Transverse colon (tissue), 4 donors: ENCODE results near the gene CRK. TPM values are rescaled to one million over a fixed set of nuclear protein-coding genes. Genes with fewer than 3 reads are reported as not detected.

Experiments used
- DNase-seq: peaks from one replicate; pipeline ENCODE4 v3.0.0-alpha.2; 2019
- H3K27ac ChIP-seq, 4 donors: fragments of 200-600 bp; sonication (generic); 2 replicates each; pipeline ENCODE4 v1.5.1; 2016 to 2018; ENCODE audit warnings: inconsistent platforms in 4 of 4
- H3K27me3 ChIP-seq: fragments of 200-600 bp; sonication (generic); 2 replicates; pipeline ENCODE4 v1.5.1; 2017; ENCODE audit warnings: inconsistent platforms
- H3K36me3 ChIP-seq, 4 donors: fragments of 200-600 bp; sonication (generic); 2 replicates each; pipeline ENCODE4 v1.5.1; 2017 to 2019; ENCODE audit warnings: inconsistent platforms in 4 of 4
- H3K4me1 ChIP-seq, 4 donors: fragments of 200-600 bp; sonication (generic); 2 replicates each; pipeline ENCODE4 v1.5.1; 2017 to 2020; ENCODE audit warnings: inconsistent platforms in 4 of 4
- H3K4me3 ChIP-seq, 4 donors: fragments of 200-600 bp; sonication (generic); 1 replicate in 1 of 4; 2 replicates in 3 of 4; pipeline versions ENCODE4 v1.5.1 to v1.6.1; 2017 to 2019; ENCODE audit warnings: inconsistent platforms in 4 of 4
- H3K9me3 ChIP-seq, 2 donors: fragments of 200-600 bp; sonication (generic); 2 replicates each; pipeline ENCODE4 v1.5.1; 2017 to 2019; ENCODE audit warnings: inconsistent platforms in 2 of 2
- EP300 ChIP-seq: sonication (generic); formaldehyde crosslinking; IDR thresholded peaks from one replicate; pipeline ENCODE4 v1.6.1; 2017; ENCODE audit warnings: antibody characterized with exemption, low read depth
- POLR2A ChIP-seq: fragments of 450-650 bp; IDR thresholded peaks from one replicate; pipeline ENCODE4 v1.6.1; 2016; ENCODE audit warnings: antibody characterized with exemption, mild to moderate bottlenecking, moderate library complexity
- POLR2AphosphoS5 ChIP-seq, 3 donors: sonication (generic); formaldehyde crosslinking; IDR thresholded peaks; one replicate each; pipeline ENCODE4 v1.6.1; 2016; ENCODE audit warnings: antibody characterized with exemption in 3 of 3
- WGBS, 2 donors: methylation state at CpG; one replicate each; pipeline ENCODE4 v1.1.5; 2018; ENCODE audit warnings: low coverage in 1 of 2; 5-methylcytosine and 5-hydroxymethylcytosine counted together
- in situ Hi-C, 4 donors: fragments of 200-750 bp; cut with MboI; loops; one replicate each; pipeline versions ENCODE4 v1.15.0 to v1.15.1; 2017; ENCODE audit warnings: low sequenced_read_pairs in 3 of 4, low pct_ligation_motif_present in 1 of 4, low pct_unique_long_range_greater_than_20kb in 1 of 4
- intact Hi-C: fragments of 100-400 bp; cut with DNase I; formaldehyde crosslinking; loops from one replicate; pipeline ENCODE4 v1.15.1; 2023; ENCODE audit warnings: low total_unique reads
- total RNA-seq, 4 donors: library from RNA; depleted of rRNA; stranded (reverse); fragments of >200 nt; gene quantifications; one replicate each; pipeline ENCODE4 v1.1.0, GENCODE V29; 2016
- TF ChIP-seq, protein P1 (sequence below), 5 experiments: fragments of 200-600 bp in 3 of 5; fragments of 450-650 bp in 2 of 5; sonication (generic) in 3 of 5; IDR thresholded peaks; 1 replicate in 2 of 5; 2 replicates in 3 of 5; pipeline ENCODE4 v1.5.1; 2016 to 2017; ENCODE audit warnings: antibody characterized with exemption in 5 of 5, inconsistent platforms in 3 of 5, mild to moderate bottlenecking in 2 of 5, moderate library complexity in 1 of 5

The CRK gene
- total RNA-seq, 4 donors from 2014 or later = 33.4 to 95.3 (median 63.4) TPM

DNA sequence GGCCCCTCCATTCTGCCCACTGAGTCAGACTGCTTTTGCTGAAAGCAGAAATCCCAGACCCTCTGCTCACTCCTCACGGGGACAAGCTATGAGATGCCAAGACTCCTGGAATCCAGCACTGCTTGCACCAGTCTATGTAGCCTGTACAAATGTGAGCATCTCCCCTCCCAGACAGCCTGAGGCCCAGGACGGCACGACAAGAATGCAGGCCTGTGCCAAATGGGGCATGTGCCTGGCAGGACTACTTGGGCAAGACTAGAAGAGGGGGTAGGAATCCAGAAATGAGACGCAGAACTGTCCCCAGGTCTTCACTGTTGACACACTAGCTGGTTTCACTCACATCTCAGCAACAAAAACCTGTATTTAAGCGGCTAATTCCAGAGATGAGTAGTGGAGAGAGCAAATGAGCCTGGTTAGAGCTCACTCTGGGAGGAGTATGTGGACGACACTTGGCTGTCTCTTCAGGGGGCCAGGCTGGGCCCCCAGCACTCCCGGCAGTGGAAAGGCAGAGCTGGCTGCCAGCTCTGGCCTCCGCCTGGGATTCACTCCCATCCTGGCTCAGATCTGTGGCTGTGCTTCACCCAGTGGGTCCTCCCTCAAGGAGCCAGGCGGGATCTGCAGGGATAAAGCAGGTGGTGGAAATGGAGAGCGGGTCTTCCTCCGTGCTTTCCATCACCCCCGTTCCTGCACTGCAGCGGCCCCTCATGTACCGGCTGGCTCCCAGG is 39.4 kb upstream of the CRK start:
- peaks cover 27 to 38% (median 30%) of the 10 kb centered on the region in 4 donors for H3K4me1 ChIP-seq
- no peaks in the 10 kb centered on the region for H3K9me3 ChIP-seq
- WGBS, 2 donors = 82 to 84% methylated on average over 3 to 14 of the region's 14 CpGs
- H3K36me3 ChIP-seq = peaks cover 0 to 15% (median 0%) of the 10 kb centered on the region in 4 donors
- H3K27ac ChIP-seq = peak overlapping the region; percentile 28 to 99 (median 97)
- H3K27me3 ChIP-seq = no peaks in the 10 kb centered on the region
- no peak overlapping the region for H3K4me3 ChIP-seq
- intact Hi-C loops (no loop called here), in situ Hi-C loops (no loop called here)
- TF ChIP-seq, protein P1, sequence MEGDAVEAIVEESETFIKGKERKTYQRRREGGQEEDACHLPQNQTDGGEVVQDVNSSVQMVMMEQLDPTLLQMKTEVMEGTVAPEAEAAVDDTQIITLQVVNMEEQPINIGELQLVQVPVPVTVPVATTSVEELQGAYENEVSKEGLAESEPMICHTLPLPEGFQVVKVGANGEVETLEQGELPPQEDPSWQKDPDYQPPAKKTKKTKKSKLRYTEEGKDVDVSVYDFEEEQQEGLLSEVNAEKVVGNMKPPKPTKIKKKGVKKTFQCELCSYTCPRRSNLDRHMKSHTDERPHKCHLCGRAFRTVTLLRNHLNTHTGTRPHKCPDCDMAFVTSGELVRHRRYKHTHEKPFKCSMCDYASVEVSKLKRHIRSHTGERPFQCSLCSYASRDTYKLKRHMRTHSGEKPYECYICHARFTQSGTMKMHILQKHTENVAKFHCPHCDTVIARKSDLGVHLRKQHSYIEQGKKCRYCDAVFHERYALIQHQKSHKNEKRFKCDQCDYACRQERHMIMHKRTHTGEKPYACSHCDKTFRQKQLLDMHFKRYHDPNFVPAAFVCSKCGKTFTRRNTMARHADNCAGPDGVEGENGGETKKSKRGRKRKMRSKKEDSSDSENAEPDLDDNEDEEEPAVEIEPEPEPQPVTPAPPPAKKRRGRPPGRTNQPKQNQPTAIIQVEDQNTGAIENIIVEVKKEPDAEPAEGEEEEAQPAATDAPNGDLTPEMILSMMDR (IDR thresholded peaks at IDR 0.05) = no peak
- TF ChIP-seq EP300 = no peak
- TF ChIP-seq POLR2AphosphoS5 (IDR thresholded peaks at IDR 0.05) = peak in 2 of 3 donors; percentile 22 to 64
- no peak for TF ChIP-seq POLR2A
- DNase-seq = no peak

DNA sequence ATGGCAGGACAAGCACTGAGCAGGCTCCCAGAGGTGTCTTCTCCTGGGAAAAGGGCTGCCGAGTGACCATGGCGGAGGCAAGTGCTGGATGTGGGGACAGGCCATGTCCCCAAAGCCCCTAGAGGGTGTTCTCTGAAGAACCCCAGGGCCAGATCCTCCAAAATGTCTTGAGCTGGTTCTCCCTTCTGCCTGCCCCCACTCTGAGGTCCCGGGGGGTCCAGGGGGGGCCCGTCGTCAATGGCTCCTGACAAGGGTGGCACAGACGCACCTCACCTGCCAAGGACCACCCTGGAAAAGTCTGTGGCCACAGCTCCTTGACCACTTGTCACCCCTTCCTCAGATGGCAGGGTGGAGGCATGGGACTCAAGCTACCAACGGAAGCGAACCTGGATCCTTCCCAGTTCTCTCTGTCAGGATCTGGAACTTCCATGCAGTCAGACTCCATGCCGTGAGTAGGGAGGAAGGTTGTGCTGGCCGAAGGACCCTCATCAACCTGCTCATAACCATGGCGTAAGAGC is 38.8 kb upstream of the CRK start:
- Histone ChIP-seq H3K27me3 (no peaks in the 10 kb centered on the region), H3K36me3 (peaks cover 0 to 15% (median 0%) of the 10 kb centered on the region in 4 donors), H3K4me1 (peaks cover 33 to 45% (median 36%) of the 10 kb centered on the region in 4 donors), H3K27ac (peak overlapping the region; percentile 28 to 99 (median 97)), H3K9me3 (no peaks in the 10 kb centered on the region), H3K4me3 (no peak overlapping the region)
- no peak for DNase-seq
- 91% methylated on average over 10 of the region's 11 CpGs; no CpG with 5 or more reads in 1 of the 2 donors for WGBS, 2 donors
- in situ Hi-C loops (no loop called here), intact Hi-C loops (no loop called here)
- TF ChIP-seq, protein P1 (IDR thresholded peaks at IDR 0.05) = no peak
- TF ChIP-seq EP300 = no peak
- TF ChIP-seq POLR2A = no peak
- no peak for TF ChIP-seq POLR2AphosphoS5 (IDR thresholded peaks at IDR 0.05)

DNA sequence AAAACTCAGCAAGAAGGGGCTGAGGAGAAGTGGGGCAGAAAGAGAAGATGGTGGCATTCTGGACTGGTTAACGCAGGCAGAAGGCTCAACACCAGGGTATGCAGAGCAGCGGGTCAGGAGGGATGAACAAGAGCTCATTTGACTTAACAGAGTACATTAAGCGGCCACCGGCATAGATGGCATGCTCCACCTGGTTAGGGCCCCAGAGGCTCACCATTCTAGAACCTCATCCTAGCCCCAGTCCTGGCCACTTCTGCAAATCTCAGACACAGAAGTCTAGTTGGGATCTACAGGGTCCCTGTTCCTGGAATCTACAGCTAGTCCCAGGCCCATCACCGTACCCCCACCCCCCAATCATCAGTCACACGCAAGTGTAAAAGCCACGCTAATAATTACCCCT is 38.2 kb upstream of the CRK start:
- peak overlapping the region in 3 of 4 donors; percentile 96 to 99 (median 98) for H3K27ac ChIP-seq
- no peak overlapping the region for H3K4me3 ChIP-seq
- no peaks in the 10 kb centered on the region for H3K9me3 ChIP-seq
- H3K4me1 ChIP-seq = peaks cover 37 to 51% (median 42%) of the 10 kb centered on the region in 4 donors
- DNase-seq = no peak
- no peak for TF ChIP-seq POLR2AphosphoS5 (IDR thresholded peaks at IDR 0.05)
- no peak for TF ChIP-seq EP300
- TF ChIP-seq, protein P1 (IDR thresholded peaks at IDR 0.05) = no peak
- no peak for TF ChIP-seq POLR2A
- intact Hi-C loops (no loop called here), in situ Hi-C loops (no loop called here)
- WGBS, 2 donors = 97% methylated on average over 7 of the region's 7 CpGs; no CpG with 5 or more reads in 1 of the 2 donors
- peaks cover 0 to 15% (median 0%) of the 10 kb centered on the region in 4 donors for H3K36me3 ChIP-seq
- H3K27me3 ChIP-seq = no peaks in the 10 kb centered on the region

GRCh38 chr17:1493291-1493980 is 37.4 kb upstream of the CRK start:
- Histone ChIP-seq H3K36me3 (peaks cover 0 to 15% (median 0%) of the 10 kb centered on the region in 4 donors), H3K4me1 (peaks cover 43 to 58% (median 50%) of the 10 kb centered on the region in 4 donors), H3K27me3 (no peaks in the 10 kb centered on the region), H3K4me3 (no peak overlapping the region), H3K9me3 (no peaks in the 10 kb centered on the region), H3K27ac (peak overlapping the region; percentile 94 to 99 (median 97))
- intact Hi-C loops = no loop called here
- in situ Hi-C loops = no loop called here
- peak; percentile 66 for DNase-seq
- TF ChIP-seq, protein P1 (IDR thresholded peaks at IDR 0.05) = no peak
- TF ChIP-seq EP300 = no peak
- peak in 1 of 3 donors; percentile 38 for TF ChIP-seq POLR2AphosphoS5 (IDR thresholded peaks at IDR 0.05)
- TF ChIP-seq POLR2A = peak; percentile 34
- WGBS, 2 donors = 29 to 62% methylated on average over 5 to 22 of the region's 23 CpGs
